Measurements from ENCODE around the gene CIBAR2.
"Not testable (repeated sequence)": the region's sequence is repeated elsewhere in the genome, so short reads cannot be mapped to it uniquely, and the experiment has no call there.

Gene CIBAR2

GRCh38 chr16:85127379-85127723 lies 15.1 kb upstream of the CIBAR2 start:
- no peak for DNase-seq

- DNase-seq, result no peak
Measured at GRCh38 chr16:85126705-85127378, 14.6 kb upstream of the CIBAR2 start.

- DNase-seq, result no peak
Measured at GRCh38 chr16:85126394-85126704, 14.1 kb upstream of the CIBAR2 start.

GRCh38 chr16:85125570-85126393 lies 13.5 kb upstream of the CIBAR2 start:
- no peak for DNase-seq

GRCh38 chr16:85124636-85125346 lies 12.5 kb upstream of the CIBAR2 start:
- DNase-seq, result no peak

- DNase-seq, result no peak
Measured at GRCh38 chr16:85123891-85124635, 11.8 kb upstream of the CIBAR2 start.

- not testable (repeated sequence) for DNase-seq
Measured at GRCh38 chr16:85123441-85123840, 11.2 kb upstream of the CIBAR2 start.

- no peak for DNase-seq
Measured at GRCh38 chr16:85120006-85120340, 7.7 kb upstream of the CIBAR2 start.

GRCh38 chr16:85117418-85117817 lies 5.1 kb upstream of the CIBAR2 start:
- no peak for DNase-seq

GRCh38 chr16:85114909-85115567 lies 2.8 kb upstream of the CIBAR2 start:
- DNase-seq, result peak; percentile 83

GRCh38 chr16:85113913-85114312 lies 1.6 kb upstream of the CIBAR2 start:
- DNase-seq, result no peak

- DNase-seq, result no peak
Measured at GRCh38 chr16:85113168-85113733, 979 bp upstream of the CIBAR2 start.

GRCh38 chr16:85111184-85111583 lies 1.1 kb downstream of the CIBAR2 start:
- no peak for DNase-seq

GRCh38 chr16:85110105-85110504 lies 2.2 kb downstream of the CIBAR2 start:
- no peak for DNase-seq

- DNase-seq, result no peak
Measured at GRCh38 chr16:85107532-85107931, 4.7 kb downstream of the CIBAR2 start.

GRCh38 chr16:85107083-85107482 lies 5.2 kb downstream of the CIBAR2 start:
- DNase-seq, result no peak

GRCh38 chr16:85105475-85105874 lies 6.8 kb downstream of the CIBAR2 start:
- DNase-seq, result no peak

GRCh38 chr16:85104821-85105391 lies 7.4 kb downstream of the CIBAR2 start:
- DNase-seq, result no peak

- no peak for DNase-seq
Measured at GRCh38 chr16:85104147-85104546, 8.1 kb downstream of the CIBAR2 start.

- no peak for DNase-seq
Measured at GRCh38 chr16:85103114-85104079, 8.9 kb downstream of the CIBAR2 start.

Measured in activated T-cell treated with anti-CD3 and anti-CD28 coated beads, Interleukin-2, amount 50 U/mL, for 1 hour (primary cell).